Activated CD8-positive, alpha-beta memory T cell treated with anti-CD3 and anti-CD28 coated beads for 24 hours (primary cell): ENCODE results near the gene SGCD.
"Not testable (repeated sequence)": the region's sequence is repeated elsewhere in the genome, so short reads cannot be mapped to it uniquely, and the experiment has no call there.

Source experiments
- DNase-seq: peaks from one replicate; pipeline ENCODE4 v3.0.0-alpha.2; 2020

The SGCD gene

DNA sequence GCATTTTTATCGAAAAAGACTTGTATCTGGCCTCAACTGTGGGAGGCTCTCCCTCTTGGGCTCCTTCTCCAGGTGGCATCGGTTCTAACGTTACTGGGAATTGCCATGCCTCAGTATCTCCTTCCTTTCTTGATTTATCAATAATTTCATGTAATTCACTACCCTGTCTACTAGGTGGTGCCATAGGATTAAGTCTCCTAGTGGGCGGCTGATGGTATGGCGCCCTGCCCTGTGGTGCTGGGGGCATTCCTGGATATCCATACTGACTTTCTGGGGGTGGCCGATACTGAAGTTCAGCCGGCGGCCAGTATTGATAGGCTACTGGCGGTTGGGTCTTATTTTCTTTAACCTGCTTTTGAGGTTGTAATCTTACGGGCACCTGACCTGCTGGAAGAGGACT is 337.9 kb downstream of the SGCD start:
- not testable (repeated sequence) for DNase-seq

DNA sequence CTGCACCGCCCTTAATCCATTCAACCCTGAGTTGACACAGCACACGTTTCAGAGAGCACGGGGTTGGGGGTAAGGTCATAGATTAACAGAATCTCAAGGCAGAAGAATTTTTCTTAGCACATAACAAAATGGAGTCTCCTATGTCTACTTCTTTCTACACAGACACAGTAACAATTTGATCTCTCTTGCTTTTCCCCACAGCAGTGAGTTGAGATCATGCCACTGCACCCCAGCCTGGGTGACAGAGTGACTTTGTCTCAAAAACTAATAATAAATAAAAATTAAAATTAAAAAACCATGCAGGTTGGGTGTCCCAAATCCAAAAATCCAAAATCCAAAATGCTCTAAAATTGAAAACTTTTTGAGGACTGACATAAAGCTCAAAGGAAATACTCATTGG is 339.7 kb downstream of the SGCD start:
- not testable (repeated sequence) for DNase-seq

DNA sequence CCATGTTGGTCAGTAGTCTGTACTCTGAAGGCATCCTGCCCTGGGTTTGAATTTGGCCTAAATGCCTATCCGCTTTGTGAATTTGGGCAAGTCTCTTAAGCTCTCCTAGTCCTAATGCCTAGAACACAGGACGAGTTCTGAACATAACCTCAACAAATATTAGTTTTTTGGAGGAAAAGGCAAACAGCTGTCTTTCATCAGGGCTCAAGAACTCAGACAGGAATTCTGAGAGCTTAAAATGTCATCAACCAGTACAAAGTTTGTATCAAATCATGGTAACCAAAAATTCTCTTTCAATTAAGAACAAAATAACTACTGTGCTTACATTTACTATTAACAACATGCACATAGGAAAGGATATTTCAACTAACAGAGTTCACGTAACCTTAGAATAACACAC is 340.7 kb downstream of the SGCD start:
- no peak for DNase-seq

DNA sequence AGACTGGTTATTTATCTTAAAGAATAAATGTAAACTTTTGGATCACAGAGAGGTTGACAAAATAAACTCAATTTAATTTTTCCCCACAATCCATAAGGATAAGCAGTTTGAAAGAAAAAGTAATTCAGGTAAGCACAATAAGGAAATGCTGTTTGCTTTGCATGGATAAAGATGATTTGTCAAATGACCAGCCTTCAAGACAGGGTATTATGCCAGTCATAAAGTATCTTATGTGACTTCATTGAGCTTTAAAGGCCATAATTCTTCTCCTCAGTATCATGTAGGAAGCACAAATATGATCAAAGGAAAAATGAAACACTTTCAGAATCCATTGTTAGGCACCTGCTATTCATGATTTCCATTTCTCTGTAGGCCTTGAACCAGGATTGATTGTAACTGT is 342.5 kb downstream of the SGCD start:
- DNase-seq, result no peak

DNA sequence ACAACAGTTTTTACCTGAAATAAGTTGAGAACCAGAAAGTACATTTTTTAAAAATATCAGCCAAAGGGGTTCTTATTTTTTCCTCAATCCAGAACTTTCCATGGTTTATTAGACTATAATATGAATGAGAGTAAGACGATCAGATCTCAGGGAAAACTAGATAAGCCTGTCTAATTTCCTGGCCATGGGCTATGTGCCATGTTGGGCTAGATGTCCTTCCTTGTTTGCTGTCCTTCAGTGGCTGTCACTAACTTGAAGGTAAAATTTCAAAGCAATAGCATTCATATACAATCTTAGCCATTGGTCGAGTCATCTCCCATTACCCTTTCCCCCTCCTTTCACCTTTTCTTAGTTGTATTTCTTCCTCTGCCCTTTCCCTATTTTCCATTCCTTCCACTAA is 343.7 kb downstream of the SGCD start:
- DNase-seq, result no peak

DNA sequence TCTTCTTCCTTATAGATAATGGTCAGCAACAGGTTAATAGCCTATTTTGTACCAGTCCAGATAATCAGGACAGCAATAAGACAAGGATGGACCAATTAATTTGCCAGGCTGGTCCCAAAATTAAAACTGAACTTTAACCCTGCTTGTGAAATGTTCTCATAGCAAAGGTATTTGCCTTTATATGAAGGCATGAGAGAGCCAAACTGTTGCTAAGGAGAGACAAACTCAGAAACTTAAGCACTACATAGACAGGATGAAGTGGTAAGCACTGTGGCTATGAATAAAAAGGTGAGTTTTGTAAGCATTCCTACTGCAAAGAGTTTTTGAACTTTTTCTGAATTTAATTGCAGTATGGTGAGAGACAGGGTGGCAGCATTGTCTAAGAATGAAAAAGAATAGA is 348.4 kb downstream of the SGCD start:
- no peak for DNase-seq

DNA sequence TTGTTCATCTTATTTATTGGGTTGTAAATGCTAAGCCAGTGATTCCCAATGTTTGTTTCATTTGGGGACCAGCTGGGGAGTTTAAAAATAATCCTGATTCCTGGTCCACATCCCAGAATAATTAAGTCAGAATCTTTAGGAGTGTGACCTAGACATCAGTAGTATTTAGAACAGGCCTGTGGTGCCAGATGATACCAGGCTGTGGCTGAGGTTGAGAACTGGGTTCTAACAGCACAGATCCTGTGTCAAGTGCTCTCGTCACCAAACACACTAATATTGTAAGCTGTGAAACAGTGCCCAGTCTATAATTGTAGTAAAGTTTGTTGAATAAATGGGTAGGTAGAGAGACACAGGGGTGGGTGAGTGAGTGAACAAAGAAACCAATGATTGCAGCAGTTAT is 351.0 kb downstream of the SGCD start:
- no peak for DNase-seq

DNA sequence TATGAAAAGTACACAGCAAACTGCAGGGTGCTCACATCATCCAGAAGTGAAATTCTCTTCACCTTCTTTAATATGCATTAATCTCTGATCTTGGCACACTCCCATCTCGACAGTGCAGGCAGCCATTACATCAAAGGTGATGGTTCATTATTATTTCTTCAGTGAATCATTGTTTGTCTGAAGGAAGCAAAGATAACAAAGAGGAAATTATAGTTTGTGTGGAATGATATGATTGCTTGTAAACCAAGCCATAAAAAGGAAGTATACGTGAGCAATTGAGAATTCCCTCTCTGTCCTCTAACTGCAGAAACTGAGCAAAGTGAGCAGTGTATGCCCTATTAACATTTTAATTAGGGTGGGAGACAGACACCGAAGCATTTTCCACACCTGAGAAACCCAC is 351.5 kb downstream of the SGCD start:
- DNase-seq, result no peak

DNA sequence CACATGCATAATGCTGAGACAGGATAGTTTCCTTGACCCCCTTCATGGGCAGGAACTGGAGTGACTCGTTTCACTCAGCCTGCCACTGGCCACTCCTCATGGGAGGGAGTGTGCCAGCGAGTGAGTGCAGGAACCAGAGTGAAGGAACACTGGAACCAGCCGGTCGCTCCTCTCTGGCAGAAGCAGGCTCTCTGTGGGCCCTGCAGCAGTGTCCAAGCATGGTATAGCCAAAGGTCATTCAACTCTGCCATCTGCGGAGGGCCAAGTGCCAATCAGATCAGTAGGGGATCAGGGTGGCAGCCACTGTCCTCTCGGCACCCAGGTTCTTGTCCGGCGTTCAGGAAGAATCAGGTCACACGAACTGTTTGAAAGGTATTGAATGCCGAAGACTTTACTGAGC is 353.9 kb downstream of the SGCD start:
- no peak for DNase-seq

DNA sequence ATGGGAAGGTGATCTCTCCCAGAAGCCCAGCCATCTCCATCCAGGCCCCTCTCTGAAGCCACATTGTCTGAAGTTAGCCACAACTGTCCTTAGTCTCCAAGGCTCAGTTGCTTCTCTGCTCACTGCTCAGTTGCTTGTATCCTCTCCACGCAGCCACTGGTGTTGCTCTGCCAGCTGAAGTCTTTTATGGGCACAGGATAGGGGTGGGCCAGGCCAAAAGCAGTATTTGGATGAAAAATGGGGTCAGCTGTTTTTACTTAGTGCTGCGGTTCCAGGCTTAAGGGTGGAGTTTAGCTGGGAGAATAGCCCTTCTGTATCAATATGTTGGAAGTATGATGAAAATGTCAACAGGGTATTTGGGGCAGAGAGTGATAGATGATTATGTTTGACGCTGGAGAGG is 354.3 kb downstream of the SGCD start:
- no peak for DNase-seq

DNA sequence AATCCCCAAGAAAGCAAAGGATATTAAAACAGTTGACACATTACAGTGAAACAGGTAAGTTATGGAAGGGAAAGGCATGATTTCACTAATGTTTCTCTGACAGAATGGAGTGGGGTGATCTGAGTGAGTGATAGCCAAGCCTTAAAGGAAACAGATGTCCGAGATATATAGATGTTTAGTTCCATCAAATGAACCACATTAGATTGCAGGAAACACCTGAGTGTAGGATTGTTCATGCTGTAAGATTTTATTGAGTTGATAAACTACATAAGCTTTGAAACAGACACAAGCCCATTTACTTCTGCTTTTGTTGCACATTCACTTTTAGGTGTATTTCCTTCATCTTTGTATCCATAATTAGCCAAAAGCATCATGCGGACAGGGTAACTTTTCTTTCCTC is 356.0 kb downstream of the SGCD start:
- DNase-seq, result no peak

DNA sequence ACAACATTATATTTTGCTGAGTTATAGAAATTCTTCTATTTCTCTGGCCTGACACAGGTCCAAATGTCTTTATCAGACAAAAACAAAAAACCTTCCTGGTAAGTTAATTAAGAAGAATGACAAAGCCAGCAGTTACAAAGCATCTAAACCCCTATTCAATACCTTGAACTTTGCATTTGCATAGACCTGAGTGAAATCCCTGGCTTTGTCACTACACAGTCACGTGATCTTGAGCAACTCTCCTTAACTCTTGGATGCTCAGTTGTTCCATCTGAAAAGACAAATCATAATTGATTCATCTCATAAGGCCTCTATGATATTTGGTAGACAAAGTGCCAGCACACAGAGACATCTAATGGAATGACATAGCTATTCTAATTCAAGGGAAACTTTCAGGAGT is 356.5 kb downstream of the SGCD start:
- no peak for DNase-seq

DNA sequence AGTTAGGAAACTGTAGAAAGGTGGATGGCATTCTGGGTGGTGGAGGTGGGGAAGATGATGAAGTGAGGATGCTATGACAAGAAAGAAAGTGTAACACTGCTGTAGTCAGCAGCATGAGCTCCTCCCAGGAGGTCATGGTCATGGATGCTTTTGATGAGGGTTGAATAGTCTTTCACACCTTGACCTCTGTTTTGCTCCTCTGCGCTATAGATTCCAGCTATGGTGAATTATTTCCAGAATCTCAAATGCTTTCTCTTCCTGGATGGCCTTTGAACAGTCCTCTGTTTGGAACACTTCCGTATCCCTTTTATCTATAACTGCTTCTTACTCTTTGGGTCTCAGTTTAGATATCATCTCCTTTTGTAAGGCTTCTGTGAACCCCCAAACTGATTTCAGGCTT is 357.3 kb downstream of the SGCD start:
- no peak for DNase-seq

DNA sequence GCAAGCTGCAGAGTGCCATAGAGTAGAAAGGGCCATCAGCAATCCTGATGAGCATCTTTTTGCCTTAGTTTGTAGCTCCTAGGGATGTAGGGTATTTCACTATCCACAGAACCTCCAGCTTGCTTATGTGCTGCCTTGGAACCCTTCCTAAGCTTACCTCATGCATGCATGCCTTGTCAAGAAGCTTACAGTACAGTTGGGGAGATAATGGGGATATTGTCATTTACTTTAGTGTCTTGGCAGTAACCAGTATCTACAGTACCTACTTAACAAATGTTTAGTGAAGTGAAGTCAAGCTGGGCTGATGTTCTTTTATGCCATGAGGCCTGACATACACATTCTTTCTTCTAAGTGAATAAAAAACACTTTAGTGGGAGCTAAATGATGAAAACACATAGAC is 358.5 kb downstream of the SGCD start:
- DNase-seq, result no peak

DNA sequence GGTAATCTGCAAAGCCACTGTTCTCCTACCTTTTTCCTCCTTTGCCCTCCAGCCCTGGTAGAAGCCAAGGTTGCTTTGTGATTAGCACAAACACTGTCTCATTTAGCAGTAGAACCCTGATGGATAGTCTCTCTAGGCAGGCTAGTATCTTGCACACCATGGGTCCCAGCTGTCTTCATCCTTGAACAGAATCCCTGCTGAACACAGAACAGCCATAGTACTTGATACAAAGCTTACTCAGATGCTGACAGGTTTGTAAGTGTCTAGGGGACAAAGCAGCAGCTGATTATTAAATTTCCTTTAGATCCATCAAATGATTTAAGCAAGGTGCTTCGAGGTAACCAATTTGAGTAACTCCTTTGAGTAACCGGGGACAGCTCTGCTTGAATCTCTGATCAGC is 359.4 kb downstream of the SGCD start:
- DNase-seq, result no peak

DNA sequence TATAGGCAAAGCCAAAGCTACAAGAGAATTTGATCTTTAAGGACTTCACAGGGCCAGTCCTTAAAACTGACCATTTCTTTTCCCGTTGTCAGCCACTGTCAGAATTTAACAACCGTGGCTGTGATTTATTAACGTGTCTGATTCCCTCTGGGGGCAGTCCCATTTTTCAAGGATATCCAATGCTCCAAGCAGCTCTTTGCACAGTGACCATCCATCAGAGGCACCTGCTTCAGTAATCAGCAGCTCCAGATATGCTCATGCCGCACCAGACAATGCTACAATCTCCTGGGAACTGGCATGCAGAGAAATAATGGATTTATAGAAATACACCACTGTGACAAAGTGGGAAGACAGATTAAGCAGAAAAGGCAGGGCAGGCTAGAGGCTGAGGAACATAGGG is 359.8 kb downstream of the SGCD start:
- no peak for DNase-seq

DNA sequence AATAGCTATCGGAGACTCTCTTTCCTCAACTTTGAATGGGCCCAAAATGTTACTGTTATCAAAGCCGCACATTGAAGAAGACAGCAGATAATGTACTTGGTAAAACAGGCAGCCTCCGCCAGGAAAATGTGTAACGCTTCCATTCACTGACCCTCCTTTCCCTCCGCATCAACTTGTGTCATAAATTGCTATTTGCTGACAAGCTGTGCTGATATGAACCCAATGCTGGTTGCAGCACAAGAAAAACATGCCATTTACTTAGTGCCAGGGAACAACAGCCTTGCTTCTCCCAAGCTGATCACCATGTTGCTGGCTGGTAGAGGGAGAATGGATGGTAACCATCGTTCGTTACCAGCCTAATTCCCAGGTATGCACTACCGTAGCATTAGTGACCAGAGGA is 360.6 kb downstream of the SGCD start:
- no peak for DNase-seq

DNA sequence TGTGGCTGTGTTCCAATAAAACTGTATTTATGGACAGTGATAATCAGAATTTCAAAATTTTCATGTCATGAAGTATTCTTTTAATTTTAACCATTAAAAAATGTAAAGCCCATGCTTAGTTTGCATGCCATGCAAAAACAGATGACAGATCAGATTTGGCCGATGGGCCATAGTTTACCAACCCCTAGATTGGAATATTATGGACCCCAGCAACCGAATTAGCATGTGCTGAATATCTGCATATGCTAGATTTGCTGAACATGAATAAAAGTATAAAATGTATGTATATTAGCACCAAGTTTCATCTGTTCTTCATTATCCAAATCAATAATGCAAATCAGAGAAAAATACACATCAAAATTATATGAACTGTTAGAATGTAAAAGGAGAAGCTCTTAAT is 364.6 kb downstream of the SGCD start:
- no peak for DNase-seq

DNA sequence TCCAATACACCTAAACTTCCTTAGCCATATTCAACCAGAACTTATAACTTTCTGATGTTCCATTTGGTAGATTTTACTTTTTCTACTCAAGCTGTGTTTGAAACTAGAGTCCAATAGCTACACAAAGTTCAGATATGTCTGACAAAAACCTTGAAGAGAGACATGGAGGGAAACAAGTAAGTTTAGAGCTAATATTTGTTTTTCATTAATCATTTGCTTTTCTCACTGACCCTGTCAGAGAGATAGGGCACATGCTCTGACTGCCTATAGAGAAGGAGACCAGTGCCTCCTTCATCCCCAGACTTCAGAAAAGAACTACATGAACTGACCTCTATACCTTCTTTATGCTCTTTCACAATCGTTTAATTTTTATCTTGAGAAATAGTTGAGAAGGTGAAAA is 366.1 kb downstream of the SGCD start:
- no peak for DNase-seq

DNA sequence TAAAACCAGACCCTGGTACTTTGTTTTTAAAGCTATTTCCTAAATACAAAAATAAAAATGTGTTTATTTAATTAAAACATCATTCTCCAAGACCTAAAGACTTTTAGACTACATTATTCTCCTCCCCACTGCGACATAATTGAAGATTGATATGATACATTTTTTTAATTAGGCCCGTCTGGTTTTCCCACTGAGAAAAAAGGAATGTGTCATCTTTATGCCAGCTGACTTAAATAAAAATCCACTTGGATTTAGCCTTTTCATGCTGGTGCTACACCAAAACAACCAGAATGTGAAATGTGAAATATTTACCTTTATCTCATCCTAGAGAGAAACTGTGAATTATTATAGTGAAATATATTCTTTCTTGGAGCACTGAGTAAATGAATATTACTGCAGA is 367.6 kb downstream of the SGCD start:
- DNase-seq, result no peak

DNA sequence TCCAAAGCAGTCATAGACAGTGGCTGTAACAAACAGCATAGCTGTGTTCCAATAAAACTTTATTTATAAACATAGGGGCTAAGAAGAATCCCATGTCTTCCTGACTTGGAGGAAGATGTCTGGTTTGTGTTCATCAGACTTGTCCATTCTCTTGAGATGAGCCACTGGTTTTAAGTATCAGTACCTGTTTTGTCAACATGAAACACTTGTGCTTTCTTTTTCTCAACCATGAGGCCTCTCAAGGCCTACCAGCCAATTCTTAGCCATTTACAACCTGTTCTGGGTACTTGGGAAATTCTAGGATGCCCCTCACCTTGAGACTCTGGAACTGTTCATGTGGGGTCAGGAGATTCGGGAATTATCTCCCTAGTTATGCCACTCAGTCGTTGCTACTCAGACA is 368.8 kb downstream of the SGCD start:
- no peak for DNase-seq

DNA sequence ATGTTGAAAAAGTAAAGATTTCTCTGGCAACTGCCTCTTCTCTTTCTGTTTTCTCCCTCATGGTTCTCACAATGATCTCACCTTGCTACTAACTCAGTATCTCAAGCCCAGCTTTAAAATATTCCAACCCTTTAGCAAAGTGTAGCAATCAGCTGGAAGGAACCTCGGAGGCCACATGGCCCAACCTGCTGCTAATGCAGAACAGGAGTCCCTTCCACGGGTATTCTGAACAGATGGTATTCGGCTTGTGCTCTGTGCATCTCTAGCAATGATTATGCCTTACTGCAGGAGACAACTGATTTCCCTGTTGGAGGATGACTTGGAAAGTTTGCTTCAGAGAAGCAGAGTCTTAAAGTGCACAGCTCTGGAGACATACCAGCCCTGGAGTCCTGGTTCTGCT is 371.4 kb downstream of the SGCD start:
- DNase-seq, result no peak

DNA sequence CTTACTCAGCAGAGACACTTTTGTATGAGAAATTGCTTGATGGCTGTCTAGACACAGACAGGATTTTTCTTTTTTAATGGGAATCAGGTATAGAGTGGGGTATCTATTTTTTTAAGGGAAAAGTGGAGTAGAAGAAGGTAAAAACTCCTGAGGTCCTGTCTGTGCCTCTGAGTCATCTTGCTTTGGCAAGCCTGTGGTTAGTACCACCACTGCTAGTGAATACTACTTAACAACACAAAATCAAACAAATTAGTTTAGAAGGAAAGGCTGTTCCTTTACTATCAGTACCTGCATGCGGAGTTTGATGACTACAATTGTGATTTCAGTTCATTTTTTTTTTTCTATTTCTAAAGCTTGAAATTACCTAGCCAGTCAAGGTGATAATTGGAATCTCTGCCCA is 372.2 kb downstream of the SGCD start:
- no peak for DNase-seq

DNA sequence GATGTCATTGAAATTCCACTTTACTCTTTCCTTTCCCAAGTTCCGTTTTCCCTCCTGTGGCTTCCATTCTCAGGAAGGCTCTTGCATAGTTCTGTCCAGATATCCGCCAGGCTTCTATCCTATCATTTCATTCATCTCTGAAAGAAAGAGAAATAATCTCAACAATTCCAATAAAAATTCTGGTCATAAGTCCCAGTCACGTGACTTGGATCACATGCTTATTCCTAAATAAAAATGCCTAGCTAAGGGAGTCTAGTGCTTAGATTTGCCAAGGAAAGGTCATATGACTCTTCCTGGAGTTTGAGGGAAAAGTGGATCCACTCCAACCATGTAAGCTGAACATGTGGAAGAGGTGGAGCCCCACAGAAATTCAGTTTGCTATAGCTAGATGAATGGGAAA is 377.2 kb downstream of the SGCD start:
- no peak for DNase-seq

DNA sequence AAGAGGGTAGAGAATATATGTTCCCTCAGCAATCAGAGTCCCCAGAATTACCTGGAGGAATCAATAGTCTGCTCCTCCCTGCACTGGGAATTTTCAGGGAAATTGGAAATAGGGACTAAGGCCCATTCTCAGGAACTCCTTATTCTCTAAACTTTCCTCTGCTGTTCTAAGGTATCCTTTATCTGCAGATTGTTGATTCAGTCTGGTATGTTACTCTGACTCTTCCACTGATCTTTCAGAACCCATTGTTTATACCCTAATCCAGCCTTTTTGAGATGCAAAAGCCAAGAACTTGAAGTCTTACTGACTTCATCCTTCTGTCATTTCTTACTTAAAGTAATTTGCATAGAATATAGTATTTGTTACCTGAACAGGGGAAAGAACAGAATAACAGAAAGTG is 379.7 kb downstream of the SGCD start:
- DNase-seq, result no peak

DNA sequence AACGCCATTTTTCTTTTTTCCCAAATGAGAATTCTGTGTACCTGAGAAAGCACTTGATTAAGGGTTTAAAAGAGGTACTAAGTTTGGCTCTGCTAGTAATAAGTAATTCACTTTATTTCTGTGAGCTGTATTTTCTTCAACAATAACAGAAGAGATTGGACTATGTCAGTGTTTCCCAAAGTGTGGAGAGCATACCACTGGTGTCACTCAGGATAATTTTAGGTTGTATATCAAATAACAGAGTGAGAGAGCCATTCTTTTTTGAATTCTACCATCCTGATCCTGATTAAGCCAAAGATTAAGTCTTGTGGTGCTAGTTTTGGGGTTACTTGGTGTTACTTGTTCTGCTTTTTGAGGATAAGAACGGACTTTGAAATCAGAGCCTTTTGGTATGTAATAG is 380.8 kb downstream of the SGCD start:
- no peak for DNase-seq

DNA sequence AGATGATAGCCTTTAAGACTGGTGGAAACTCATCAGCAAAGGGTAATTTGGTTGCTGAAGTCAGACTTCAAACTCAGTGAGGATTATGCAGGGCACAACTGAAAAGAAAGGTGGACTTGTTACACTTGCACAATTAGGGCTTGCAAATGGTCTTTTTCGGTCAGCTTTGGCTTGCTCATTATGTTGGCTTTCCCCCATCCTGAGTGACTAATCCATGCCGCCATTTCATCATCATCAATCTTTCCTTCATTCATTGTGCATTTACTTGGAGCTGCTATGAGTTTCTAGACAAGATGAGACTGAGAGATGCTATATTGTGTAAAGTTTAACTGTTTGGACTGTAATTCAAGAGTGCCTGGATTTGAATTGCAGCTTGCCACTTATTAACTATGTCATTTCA is 388.3 kb downstream of the SGCD start:
- DNase-seq, result no peak
